ENCODE measurements around the gene FNDC5.

The FNDC5 gene

DNA sequence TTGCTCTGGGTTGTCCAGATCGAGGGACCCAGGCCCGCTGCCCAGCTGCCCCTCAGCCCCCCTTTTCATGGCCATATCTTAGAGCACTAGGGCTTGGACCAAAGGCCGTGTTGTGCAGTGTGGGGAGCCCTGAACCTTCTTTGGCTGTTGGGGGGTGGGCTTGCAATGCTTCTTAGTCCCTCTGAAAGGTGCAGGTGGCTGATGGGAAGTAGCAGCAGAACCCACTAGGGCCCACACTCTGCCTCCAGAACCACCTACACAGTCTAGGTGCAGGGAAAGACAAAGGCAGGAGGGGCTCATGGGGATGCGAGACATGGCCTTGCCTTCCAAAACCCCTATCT lies 13.3 kb upstream of the FNDC5 start:
- DNase-seq (ENCODE audit: low spot score) = no peak

DNA sequence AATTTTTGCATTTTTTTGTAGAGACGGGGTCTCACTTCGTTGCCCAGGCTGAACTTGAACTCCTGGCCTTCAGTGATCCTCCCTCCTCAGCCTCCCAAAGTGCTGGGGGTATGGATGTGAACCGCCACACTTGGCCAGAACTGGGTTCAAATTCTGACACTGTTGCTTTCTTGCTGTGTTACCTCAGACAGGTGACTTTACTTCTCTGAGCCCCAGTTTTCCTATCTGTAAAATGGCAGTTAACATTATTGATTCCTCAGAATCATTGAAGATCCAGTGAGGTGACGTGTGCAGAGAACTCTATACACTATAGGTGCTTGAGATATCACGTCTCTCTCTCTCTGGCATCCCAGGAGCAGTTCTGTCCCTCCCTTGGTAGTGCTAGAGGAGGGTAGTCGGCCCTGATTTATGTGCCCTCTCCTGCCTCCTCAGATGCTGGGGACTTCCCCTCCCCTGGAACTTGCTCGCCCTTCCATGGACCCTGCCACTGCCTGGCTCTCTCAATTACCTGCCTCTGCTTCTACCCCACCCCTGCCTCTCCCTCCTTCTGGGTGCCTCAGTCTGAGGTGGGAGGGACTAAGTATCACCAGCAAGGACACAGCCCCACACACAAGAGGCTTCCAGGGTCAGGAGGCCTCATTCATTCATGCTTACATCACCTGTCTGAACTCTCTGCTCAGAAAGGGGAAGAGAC lies 12.8 kb upstream of the FNDC5 start:
- no peak for DNase-seq (ENCODE audit: low spot score)

DNA sequence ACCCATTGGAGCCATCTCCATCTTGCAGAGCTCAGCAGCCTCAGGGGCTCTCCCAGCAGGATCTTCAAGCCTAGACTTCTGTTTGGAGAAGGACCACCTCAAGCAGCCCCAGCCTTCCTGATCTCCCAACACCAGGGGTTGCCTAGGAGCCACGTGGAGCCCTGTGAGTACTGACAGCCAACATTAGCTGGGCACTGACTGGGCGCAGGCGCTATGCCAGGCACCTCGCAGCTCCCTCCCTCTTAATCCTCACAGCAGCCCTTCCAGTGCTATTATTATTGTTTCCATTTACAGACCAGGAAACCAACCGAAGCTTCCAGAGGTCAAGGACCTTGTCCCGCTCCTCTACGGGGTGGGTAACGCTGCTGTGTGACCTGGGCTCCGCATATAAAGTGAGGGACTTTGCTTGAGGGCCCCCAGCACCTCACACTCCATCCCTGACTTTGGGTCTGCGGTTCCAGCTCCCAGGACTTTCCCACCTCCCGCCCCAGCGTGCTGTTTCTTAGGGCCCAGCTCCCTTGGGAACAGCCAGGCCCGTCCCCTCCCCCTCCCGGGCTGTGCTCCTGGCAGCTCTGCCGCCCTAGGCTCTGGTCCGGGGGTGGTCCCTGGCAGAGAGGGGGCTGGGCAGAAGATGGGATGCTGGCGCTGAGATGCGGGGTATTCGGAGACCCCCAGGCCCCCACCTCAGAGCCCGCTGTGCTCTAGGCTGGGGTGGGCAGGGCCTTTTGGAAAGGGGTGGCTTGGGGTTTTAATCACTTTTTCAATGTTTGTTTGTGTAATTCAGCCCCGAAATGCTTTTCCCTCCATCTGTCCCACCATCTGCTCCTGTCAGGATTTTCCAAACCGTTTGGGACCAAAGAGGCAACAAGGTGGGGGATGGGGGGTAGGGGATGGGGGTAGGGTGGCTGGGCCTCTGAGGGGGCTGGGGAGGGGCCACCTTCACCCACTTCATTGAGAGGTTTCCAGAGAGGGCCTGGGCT lies 11.4 kb upstream of the FNDC5 start:
- DNase-seq (ENCODE audit: low spot score) = no peak

DNA sequence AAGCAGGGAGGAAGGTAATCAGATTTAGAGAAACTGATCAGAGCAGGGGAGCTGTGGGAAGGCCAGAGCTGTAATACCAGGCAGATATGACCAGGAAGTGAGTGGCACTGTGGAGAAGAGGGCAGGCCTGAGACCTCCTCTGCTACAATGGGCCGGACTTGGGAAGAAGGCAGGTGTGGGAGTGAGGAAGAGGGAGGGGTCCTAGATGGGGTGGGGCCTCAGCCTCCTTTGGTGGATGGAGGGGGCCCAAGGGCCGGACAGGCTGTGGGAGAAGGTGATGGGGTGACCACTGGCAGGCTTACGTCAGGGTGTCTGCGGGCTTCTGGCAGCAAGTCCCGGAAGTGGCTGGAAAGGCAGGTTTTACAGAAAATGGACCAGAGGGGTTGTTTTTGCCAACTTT lies 10.6 kb upstream of the FNDC5 start:
- DNase-seq (ENCODE audit: low spot score) = no peak

- no peak for DNase-seq (ENCODE audit: low spot score)
Observed at GRCh38 chr1:32878637-32879041, 7.9 kb upstream of the FNDC5 start.

GRCh38 chr1:32878183-32878582 lies 7.5 kb upstream of the FNDC5 start:
- DNase-seq (ENCODE audit: low spot score) = no peak

GRCh38 chr1:32877211-32878110 lies 6.7 kb upstream of the FNDC5 start:
- DNase-seq (ENCODE audit: low spot score) = no peak

- DNase-seq (ENCODE audit: low spot score) = peak; percentile 62
Observed at GRCh38 chr1:32876341-32877210, 5.9 kb upstream of the FNDC5 start.

DNA sequence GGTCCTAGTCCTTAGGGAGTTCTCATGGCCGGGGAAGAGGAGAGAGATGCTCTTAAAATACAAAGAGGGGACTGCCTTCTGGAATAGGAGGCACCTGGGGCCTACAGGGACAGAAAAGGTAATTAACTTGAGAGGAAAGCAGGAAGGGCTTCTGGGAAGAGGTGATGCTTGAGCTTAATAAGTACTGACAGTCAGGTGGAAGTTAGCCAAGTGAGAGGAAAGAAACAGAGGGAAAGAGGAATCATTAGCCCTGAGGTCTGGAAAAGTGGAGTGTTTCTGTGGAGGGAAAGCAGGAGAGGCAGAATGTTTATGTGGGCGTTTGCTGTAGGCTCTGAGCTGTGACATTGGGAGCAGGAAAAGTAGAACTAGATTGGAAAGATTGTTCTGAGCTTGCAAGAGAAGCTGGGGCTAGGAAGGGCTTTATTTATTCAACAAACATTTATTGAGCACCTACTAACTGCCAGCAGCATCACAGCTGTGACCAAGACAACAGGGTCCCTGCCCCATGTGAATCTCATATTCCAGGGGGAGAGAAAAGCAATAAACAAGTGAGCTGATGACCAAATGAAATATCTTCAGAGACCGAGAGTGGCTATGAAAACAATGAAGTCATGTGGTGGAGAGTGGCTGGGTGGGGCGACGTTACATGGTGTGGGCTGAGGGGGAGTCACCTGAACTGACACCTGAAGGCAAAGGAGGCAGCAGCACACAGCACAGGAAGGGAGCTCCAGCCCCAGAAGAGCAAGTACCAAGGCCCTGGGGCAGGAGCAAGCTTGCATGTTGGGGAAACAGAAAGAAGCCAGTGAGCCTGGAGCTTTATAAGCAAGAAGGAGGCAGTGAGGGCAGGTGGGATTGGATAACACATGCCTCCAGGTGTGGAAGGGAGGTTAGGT lies 4.4 kb upstream of the FNDC5 start:
- no peak for DNase-seq (ENCODE audit: low spot score)

DNA sequence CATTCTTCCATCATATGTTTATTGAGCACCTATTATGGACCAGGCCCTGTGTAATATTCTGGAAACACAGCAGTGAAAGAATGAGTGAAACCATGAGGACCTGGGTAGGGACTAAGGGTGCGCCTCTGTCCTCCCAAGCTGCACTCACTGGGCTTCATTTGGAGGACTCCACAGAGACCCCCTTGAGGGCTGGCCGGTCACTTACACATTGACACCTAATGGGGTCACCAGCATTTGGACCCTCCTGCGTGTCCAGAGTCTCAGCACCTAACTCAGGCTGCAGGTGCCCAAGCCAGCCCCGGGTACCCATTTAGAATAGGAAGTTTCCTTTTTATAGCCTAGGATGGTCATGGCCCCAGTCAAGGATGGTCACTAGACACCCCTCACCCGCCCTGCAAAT lies 2.8 kb upstream of the FNDC5 start:
- DNase-seq (ENCODE audit: low spot score) = no peak

GRCh38 chr1:32872192-32872460 lies 1.4 kb upstream of the FNDC5 start:
- no peak for DNase-seq (ENCODE audit: low spot score)

DNA sequence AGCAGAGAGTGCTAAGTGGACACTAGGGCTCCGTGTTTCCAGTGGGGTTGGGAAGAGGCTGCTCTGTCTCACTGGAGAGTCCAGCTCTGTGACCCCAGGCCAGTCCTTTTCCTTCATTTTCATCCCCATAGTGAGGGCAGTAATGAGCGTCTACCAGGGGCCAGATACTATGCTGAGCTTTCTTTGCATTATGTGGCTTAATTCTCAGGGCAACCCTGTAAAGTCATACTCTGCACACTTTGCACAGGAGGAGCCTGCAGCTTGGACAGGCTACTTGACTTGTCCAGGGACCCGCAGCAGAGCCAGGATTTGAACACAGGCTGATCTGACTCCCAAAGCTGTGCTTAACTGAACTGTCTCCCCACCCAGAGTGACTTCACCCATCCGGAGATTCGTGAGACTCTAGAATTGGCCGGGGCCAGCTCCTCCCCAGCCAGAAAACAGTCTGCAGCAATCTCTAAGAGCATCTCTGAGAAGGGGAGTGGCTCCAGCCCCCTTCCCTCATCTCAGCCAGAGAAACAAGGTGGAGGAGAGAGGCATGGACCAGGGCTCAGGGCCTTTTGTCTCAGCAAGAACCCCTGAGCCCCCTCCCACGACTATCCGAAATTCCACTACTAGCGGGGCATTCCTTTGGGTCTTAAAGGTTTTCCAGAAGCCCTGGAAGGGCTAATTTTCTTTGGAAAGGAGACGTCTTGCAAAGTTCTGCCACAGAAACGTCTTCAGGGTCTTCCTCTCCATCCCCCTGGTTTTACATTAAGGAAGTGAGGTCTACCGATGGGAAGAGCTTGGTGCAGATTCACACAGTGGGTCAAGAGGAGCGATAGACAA lies 866 bp upstream of the FNDC5 start:
- no peak for DNase-seq (ENCODE audit: low spot score)

DNA sequence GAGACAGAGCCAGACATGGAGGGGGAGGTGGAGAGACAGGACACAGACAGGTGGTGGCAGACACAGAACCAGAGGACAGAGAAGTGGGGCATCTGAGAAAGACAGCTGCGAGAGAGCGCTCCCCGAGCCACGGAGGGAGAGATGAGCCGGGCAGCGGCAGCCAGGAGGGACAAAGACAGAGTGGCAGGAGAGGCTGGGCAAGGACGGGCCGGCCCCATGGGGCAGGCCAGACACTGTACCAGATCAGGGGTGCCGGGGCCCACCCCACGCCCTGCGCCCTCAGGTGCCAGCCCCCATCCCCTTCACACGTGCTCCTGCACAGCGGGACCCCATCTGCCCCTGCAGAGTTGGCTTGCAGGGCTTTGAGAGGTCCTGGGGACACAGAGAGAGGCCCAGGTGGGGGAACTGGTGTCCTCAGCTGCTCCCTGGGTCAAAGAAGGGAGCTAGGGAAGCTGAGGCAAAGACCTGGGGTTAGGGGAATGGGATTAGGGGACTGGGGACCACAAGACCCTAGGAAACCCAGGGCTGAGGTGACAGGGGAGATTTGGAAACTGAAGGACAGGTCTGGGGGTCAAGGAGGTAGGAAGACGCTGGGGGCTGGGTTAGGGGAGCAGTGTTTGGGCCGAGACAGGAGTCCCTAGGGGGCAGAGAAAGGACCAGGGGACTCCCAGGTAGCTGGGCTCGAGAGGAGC lies 643 bp downstream of the FNDC5 start:
- DNase-seq (ENCODE audit: low spot score) = no peak

GRCh38 chr1:32868806-32869455 lies 1.8 kb downstream of the FNDC5 start:
- DNase-seq (ENCODE audit: low spot score) = no peak

- no peak for DNase-seq (ENCODE audit: low spot score)
Observed at GRCh38 chr1:32868085-32868484, 2.6 kb downstream of the FNDC5 start.

DNA sequence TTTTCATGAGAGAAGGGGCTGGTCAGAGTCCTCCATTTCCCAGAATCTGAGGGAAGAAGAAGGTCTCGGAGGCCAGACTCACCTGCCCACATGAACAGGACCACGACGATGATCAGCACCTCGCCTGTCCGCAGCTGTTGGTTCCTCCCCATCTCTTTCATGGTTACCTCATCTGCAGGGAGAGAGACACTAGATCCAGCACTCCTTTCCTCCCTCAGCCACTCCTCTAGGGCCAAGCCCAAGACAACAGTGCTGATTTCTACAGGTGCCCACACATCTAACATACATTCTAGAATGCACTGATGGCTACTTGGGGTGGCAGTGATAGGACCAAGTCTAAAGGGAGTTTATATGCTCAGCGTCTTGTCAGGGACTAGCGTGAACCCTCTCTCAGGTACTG lies 3.0 kb downstream of the FNDC5 start:
- no peak for DNase-seq (ENCODE audit: low spot score)

GRCh38 chr1:32867151-32867550 lies 3.6 kb downstream of the FNDC5 start:
- no peak for DNase-seq (ENCODE audit: low spot score)

DNA sequence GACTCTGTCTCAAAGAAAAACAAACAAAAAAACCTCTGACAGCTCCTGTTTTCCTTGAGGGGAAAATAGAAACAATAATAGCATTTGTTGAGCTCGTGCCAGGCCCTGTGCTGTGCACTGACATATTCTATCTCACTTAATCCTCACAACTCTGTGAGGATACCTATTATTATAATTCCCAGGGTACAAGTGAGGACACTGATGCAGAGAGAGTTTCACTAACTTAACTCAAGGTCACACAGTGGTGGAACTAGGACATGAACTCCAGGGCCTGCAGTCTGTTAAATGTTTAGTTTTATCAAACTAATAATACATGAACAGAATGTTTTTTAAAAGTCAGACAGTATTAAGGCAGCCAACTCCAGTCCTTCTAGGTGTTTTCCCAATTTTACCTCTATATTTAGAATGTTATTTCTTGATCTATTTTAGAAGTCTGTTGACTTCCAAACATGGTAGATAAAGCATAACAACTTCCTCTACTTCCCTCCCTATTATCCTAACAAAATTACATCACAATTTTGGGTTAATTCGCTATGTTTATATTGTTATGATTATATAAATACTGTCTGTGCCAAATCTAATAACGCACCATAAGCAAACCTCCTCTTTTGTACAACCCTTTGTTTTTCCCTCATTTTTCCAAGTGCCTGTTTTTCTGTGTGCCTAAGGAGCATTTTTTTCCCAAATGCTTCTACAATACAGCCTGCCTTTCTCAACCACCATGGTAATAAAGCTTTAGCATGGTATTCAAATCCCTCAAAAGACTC lies 4.9 kb downstream of the FNDC5 start:
- no peak for DNase-seq (ENCODE audit: low spot score)

Measured in hematopoietic multipotent progenitor cell treated with erythropoietin and hydrocortisone succinate and interleukin-3 and kit ligand, for 15 days (in vitro differentiated cells).